Ammon's horn (tissue), 1 donor: Measurements from ENCODE around the gene HRK.
A peak's percentile ranks its signal among the peaks of the same experiment; 100 is the strongest.

Source experiments
- DNase-seq: peaks from one replicate; pipeline ENCODE4 v3.0.0-alpha.2; 2016; ENCODE audit warnings: low spot score

Gene HRK

DNA sequence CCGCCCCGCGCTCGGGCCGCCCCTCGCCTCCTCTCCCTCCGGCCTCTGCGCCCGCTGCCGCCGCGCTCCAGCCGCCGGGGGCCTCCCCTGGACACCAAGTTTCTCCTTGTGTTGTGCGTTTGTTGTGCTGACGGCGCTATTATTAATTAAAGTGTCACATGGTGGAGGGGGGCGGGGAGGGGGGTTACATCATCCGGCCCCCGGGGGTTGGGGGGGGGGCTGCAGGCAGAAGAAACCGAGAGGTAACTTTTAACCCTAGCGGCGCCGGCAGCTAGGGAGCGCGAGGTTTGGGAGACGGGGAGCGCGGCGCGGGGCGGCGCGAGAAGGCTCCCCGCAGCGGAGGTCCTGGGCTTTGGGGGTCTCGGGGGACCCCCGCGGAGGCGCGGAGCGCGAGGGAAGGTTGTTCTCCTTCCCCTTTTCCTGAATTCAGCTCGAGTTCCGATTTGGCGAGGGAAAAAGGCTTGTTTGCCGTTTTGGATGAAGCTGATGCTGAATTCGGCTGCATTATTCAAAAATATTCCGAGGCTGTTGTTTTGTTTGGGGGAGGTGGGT lies at the start of gene HRK:
HRK (minus strand) TSS at position 117 of the 552 bp plus-strand sequence. CDS start 134 bp downstream, outside the sequence.
- DNase-seq, result no peak

DNA sequence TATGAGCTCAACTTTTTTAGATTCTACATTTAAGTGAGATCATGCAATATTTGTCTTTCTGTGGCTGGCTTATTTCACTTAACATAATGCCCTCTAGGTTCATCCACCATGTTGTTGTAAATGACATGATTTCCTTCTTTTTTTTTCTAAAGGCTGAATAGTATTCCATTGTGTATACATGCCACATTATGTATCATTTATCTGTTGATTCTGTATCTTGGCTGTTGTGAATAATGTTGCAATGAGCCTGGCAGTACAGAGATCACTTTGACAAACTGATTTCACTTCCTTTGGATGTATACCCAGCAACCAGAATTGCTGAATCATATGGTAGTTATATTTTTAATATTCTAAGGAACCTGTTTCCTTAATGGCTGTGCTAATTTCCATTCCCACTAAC lies 48.6 kb upstream of the HRK start:
- DNase-seq, result no peak

DNA sequence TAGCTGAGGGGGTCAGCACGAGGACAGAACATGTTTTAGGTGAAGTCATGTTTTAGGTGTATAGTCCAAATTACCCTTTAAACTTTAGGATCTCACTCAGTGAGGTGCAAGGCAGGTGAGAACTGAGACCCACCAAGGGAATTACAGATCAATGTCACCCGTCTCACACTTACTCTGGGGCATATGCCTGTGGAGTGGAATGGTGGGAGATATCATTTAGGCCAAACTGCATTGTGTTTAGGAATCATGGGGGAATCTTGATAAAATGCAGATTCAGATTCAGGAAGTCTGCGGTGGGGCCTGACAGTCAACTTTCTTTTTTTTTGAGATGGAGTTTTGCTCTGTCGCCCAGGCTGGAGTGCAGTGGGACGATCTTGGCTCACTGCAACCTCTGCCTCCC lies 47.3 kb upstream of the HRK start:
- DNase-seq, result no peak

DNA sequence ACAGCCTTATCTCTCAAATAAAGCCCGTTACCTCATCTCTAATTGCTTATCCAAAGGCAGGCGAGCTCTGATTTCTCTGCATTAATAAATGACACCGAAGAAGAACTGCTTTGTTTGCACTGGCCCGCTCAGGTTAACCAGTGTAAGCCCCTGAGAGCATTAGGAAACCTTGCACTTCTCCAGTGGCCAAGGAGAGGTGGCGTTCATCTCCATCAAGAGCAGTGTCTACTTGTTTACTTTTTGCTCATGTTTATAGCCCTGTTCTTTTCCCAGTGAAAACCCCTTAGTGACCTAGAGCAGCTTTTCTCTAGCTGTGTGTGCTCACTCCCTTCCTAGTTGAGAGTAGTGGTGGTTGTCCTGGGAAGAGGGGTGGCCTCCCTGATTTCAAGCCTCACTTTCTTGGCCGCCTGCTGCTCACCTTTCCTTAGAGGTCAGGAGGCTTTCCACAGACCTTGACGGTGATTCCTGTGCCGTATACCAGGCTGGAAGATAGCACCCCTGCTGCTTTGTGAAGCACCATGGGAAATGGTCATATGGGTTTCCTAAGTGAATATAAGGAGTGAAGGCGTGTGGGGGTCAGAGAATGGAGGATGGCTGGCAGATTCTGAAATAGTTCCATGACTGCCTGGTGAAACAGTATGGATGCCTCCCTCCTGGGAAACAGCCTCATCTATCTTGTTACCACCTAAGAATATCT lies 46.2 kb upstream of the HRK start:
- no peak for DNase-seq

DNA sequence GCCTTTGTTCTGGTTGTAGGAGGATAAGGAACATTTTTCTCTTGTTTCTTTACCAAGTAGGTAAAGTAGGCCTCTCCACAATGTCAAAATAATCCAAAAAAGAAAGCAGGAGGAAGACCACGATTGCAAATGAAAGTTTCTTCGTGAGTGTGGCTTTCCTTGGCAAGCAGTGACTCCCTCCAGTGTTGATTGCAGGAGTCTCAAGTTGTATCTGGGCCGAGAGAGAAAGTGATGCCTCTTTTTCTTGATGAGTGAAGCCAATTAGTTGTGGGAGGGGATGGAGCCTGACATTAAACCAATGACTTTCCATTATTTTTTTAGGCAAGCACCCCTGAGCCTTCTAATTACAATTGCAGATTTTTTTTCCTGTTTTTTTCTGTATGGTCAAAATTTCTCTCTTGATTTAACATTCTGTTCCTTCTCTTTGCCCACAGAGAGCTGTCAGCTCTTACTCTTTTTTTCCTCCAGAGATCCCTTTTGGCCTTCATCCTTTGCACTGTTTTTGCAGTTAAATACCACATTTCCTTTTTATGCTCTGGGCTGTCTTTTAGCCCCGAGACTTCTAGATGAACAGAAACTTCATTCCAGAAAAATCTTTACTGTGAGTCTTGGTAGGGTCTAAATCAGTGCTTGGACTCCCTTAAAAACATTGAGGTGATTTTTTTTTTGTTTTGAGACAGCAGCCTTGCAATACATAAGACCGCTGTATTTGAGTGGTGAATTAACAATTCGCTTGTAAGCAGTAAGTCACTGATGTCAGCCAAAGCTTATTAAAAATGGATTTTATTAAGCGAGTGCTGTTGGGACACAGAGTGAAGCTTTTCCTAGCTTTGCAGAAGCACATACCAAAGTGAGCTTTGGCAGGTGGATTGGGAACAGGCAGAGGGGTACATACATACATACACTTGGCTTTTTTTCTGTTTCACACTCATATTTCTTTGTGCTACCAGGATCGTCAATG lies 45.3 kb upstream of the HRK start:
- DNase-seq, result no peak

DNA sequence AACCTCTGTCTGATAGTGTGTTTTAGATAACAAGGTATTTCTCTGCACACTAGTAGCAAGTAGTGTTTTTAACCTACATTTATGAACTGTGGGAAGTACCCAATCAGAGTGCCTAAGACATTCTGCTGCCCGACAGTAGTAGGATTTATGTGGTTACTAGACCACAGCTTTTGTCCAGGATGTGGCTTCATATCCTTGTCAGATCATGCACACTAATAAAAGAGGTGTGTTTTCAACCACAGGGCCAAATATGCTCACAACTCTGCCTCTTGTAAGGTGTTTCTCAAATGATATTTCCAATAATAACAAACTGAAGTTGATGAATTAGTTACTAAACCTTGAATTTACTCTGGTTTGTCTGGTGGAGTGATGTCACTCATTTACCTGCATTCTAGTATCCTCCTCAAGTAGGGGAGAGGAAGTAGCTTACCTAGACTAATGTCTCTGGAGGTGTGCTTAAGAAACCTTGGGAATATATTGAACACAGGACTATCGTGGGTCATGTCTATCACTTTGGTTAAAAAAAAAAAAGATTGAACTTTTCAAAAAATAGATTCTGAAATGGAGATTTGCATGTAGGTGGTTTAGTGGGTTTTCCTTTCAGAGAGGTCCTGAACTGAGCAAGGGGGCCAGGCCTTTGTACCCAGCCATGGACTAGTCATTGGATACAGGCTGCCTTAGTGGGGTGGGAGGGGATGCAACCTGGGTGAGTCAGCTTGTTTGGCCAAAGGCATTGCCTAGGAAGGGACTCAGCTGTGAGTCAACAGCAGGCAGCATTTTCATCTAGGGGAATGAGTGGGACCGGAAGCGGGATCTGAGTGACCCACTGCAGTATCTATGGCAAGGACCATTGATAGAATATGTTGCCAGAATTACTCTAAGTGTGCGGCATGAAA lies 43.6 kb upstream of the HRK start:
- no peak for DNase-seq

DNA sequence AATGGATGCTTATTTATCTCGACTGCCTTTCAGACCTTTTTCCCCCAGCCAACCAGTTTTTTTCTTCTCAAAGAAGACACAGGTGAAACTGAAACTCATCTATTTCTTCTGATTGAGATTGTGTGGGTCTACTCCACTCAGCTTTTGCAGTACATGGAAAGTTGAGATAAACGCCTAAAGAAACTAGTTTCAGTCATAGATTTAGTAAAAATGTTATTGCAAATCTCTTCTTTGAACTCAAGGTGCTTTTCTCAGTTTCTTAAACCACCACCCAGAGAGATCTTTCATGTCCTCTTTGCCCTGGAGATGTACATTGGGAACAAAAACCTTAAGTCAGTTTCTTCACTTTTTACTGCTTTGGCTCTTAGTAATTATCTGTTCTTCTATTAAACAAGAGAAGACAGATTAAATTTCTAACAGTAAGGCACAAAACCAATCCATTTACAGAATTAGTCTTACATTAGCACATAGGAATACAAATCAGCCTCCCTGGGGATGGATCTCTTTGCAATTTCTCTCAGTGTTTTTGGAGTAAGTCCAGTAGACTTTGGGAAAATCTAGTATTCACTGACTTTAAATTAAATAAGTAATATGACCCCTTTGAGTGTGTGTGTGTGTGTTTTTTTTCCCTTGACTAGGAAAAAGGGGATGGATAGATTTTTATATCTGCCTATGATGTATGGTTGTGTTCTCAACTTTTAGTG lies 41.1 kb upstream of the HRK start:
- no peak for DNase-seq

DNA sequence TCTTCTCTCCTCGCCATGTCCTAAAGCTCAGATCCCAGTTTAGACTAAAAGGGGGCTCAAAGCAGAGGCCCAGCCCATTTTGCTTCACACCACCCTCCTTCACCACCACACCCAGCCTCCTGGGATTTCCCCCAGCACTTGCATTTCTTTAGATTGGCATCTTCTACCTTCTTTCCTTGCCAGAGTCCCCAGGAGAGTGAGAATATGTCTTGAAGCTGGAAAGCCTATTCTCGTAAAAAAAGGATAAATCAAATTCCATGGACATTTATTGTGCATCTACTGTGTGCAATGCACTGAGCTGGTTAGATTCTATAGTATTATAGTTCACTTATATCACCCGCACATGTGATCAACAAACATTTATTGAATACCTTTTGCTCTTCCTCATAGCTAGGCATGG lies 39.7 kb upstream of the HRK start:
- no peak for DNase-seq

DNA sequence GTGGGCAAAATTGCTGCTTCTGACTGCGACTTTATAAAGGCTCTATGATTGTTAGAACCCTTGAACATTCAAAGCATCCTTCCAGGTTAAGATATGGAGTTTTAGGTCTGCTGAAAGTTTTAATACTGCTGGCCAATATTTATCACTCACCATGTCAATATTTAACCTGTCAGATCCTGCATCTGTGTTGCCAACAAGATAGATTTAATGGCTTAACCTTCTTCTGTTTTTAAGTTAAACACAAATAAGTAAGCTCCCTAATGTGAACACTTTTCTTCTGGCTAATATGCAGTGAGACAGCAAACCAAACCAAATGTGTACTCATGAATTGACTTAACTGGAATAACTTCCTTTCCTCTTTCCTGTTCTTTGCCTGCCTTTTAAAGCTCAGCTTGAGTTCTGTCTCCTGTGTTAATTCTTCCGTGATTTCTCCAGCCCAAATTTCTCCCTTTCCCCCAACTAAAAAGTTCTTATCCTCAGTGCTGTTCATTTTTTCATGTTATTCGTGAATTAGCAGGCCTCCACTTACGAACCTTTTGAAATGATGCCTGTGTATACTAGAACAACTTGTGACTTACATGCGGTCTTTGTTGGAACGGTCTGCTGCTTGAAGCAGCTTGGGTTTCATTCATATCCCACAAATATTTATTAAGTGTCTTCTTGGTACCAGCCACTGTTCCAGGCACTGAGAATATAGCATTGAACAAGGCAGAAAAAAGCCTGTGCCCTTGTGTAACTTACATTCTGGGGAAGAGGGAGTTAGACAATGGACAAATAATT lies 38.7 kb upstream of the HRK start:
- DNase-seq, result no peak

DNA sequence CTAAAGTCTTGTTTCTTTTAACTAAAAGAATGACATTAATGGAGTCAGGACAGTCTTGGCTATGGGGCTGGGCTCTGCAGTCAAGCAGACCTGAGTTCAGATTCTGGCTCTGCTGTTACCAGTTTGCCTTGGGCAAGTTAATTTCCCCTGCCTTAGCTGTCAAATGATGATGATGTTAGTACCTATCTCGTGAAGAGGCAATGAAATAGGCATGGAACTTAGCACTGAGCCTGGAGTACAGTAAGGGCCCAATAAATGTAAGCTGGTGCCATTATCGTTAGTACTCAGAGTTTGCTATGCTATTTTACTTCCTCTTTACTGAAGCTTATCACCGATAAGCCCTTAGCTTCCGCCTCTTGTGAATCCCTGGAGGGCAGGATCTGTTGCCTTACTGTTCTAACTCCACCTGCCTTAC lies 38.0 kb upstream of the HRK start:
- DNase-seq, result no peak

DNA sequence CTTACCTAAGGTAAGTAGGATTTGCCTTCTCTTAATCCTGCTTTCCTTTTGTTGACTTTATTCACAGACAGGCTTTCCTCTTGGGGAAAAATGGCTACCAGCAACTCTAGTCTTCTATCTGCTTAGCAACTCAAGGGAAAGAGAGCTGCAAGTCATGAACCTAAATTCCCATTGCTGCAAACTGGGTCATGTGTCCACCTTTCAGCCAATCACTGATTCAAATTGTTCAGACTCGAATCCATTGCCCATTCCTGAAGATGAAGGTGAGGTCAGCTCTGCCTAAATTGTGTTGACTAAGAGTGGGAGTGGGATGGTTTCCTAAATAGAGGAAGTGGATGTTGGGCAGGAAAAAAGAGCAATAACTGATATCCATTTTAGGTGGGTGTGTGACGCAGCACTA lies 37.2 kb upstream of the HRK start:
- no peak for DNase-seq

DNA sequence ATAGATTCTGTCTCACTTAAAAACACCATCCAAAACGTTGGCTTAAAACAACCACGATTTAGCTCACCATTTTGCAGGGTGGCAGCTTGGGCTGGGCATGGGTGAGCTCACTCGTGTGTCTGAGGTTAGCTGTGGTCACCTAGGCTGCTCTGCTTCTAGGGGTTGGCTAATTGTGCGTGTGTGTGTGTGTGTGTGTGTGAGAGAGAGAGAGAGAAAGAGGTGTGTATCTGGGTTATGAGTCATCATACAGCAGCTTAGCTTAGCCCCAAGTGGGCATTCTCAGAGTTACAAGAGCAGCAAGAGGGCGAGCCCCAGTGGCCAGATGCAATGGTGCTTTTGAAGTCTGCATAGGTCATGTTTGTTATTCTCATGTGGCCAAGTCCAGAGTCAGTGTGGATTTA lies 35.5 kb upstream of the HRK start:
- DNase-seq, result no peak

DNA sequence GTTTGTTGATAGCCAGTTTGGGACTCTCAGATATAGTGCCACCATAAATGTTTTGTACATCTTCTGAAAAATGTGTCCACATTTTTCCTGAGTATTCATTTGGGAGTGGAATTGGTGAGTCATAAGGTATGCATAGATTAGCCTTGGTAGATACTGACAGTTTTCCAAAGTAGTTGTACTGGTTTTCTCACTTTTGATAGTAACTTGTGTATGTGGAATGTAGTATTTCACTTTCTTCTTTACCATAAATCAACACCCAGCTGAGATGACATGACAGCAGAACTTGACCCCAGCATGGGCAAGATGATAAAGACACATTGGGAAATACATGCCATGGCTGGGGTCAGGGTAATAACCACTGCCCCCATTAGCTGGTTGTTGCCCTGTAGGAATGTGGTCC lies 34.9 kb upstream of the HRK start:
- DNase-seq, result no peak

DNA sequence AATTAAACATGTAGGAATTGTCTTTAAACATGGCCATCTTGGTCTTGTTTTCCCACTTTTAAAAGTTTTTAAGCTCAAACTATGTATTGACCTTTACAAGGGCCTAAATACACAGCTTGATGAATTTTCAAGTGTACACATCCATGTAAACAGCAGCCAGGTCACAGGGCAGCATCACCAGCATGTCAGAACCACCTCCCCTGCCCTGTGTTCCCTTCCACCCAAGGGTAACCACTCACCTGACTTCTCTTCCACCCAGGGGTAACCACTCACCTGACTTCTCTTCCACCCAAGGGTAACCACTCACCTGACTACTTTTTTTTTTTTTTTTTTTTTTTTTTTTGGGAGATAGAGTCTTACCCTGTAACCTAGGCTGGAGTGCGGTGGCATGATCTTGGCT lies 34.1 kb upstream of the HRK start:
- DNase-seq, result no peak

DNA sequence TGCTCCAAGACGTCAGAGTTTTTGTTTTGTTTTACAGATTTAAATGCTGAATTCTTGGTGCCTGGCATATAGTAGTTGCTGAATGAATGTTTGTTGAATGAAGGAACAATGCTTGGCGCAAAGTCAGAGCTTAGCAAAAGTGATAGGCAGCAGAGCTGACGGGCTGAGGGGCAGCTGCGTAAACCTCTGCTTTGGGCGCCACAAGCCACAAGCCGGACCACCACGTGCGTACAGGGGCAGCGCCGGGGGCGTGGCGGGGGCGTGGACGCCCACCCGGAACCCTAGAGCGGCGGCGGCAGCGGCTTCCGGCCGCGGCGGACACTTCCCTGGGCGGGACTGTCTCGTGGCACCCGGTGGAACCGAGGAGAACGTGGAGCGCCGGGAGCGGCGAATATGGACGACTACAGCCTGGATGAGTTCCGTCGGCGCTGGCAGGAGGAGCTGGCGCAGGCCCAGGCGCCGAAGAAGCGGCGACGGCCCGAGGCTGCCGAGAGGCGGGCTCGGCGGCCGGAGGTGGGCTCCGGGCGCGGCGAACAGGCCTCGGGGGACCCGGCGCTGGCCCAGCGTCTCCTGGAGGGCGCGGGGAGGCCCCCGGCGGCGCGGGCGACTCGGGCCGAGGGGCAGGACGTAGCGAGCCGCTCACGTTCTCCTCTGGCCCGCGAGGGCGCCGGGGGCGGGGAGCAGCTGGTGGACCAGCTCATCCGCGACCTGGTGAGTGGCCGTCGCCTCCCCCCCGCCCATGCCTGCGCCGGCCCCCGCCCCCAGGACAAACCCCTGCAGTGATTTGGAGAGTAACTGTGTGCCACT lies 29.6 kb upstream of the HRK start, which contains the start of gene FBXW8:
FBXW8 (plus strand) TSS at position 306 of the 807 bp plus-strand sequence; CDS start at position 394, 88 bp downstream.
- peak; percentile 46 for DNase-seq

DNA sequence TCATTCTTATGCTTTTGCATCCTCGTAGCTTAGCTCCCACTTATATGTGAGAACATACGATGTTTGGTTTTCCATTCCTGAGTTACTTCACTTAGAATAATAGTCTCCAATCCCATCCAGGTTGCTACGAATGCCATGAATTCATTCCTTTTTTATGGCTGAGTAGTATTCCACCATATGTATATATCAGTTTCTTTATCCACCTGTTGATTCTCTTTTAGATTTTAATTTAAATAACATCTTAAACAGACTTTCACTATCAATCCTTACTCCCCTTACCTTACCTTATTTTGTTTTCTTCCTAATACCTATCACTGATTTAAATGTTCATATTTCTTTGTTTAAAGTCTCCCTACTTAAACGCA lies 29.0 kb upstream of the HRK start:
- no peak for DNase-seq

DNA sequence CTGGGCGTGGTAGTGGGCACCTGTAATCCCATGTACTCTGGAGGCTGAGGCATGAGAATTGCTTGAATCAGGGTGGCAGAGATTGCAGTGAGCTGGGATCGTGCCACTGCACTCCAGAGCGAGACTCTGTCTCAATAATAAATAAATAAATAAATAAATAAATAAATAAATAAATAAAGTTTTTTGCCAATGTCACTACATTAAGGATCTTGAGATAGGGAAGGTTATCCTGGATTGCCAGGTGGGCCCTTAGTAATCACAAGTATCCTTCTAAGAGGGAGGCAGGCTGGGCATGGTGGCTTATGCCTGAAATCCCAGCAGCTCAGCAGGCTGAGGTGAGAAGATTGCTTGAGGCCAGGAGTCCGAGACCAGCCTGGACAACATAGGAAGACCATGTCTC lies 25.0 kb upstream of the HRK start:
- no peak for DNase-seq

DNA sequence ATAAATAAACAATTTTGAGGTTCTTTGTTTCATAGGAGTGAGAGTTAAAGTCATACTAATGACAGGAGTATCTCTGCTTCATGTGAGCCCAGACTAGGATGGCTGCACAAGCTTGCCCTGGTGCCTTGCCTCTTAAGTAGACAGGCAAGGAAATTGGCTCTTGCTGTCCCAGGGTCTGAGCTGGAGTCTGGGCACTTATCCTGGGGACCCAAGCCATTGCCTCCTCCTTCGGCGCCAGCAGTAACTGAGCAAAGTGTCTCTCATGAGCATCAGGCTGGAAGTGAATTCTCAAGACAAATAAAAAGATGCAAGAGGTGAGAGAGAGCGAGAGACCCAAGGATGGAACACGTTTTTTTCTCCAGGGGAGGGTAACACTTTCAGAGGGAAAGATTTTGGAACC lies 22.6 kb upstream of the HRK start:
- no peak for DNase-seq

DNA sequence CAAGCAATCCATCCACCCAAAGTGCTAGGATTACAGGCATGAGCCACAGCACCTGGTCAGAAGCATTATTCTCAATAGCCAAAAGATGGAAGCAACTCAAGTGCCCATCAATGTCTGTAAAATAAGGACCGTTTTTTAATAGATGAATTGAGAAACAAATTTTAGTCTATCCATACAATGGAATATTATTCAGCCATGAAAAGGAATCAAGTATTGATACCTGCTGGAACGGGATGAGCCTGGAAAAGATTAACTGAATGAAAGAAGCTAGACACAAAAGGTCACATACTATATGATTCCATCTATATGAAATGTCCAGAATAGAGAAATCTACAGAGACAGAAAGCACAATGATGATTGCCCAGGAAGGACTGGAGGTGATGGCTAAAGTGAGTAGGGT lies 20.4 kb upstream of the HRK start:
- DNase-seq, result no peak

DNA sequence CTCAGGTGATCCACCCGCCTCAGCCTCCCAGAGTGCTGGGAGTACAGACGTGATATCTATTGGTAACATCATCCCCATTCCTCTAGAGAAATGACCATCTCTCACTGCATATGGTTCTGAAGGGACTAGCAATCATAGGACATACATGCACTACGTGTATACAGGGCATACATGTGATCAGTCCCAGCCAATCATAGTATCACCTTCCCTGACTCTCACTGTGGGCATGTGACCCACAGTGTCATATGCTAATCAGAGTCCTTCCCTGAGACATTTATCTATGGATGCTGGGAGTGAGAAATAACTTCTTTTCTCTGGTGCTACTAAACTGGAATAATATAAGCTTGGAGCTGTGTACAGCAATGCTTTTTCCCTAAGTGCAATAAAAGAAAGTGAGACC lies 17.4 kb upstream of the HRK start:
- no peak for DNase-seq
